ENCODE data around the gene TNS3. TPM values are rescaled to one million over a fixed set of nuclear protein-coding genes. Genes with fewer than 3 reads are reported as not detected.

Gene TNS3
- total RNA-seq, 1 experiment from 2014 or later: 143 TPM

DNA sequence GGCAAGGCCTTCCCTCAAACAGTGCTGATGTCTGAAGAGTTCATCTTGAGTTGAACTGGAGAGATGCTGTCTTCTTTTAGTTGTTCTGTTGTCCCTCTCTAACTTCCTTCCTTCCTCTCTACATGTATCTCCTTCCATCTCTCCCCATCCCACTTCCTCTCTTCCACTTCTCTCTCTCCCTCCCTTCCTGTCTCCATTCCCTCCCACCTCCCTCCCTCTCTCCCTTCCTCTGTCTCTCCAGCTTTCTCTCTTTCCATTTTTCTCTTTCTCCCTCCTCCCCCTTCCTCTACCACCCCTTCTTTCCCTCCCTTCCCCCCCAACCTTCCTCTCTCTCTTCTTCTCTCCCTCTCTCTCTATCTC is 40.7 kb upstream of the TNS3 start:
- Histone ChIP-seq H3K36me3 (ENCODE audit: low read depth) (no peaks in the 10 kb centered on the region), H3K9me2 (ENCODE audit: insufficient read depth) (no peaks in the 10 kb centered on the region), H2AFZ (no peak overlapping the region), H4K20me1 (ENCODE audit: insufficient read depth) (no peaks in the 10 kb centered on the region), H3K4me3 (no peak overlapping the region), H3K4me2 (no peak overlapping the region), H3K79me2 (ENCODE audit: low read depth) (no peaks in the 10 kb centered on the region), H3K27ac (no peak overlapping the region), H3K4me1 (replicated peaks; ENCODE audit: insufficient read depth) (peaks cover 10% of the 10 kb centered on the region), H3K27me3 (ENCODE audit: insufficient read depth, low read depth) (no peaks in the 10 kb centered on the region), H3F3A (ENCODE audit: insufficient read depth, low read depth) (peaks cover 8% of the 10 kb centered on the region; the same call in 1 of the 2 replicates), H3K9me3 (ENCODE audit: insufficient read depth, low read depth) (no peaks in the 10 kb centered on the region)
- ChIA-PET POLR2A (ENCODE audit: unreplicated experiment) (no interaction called here), CTCF (no interaction called here)
- DNase-seq: no peak
- TF ChIP-seq EZH2 (IDR thresholded peaks at IDR 0.05; ENCODE audit: low read depth): no peak
- TF ChIP-seq, protein P1, sequence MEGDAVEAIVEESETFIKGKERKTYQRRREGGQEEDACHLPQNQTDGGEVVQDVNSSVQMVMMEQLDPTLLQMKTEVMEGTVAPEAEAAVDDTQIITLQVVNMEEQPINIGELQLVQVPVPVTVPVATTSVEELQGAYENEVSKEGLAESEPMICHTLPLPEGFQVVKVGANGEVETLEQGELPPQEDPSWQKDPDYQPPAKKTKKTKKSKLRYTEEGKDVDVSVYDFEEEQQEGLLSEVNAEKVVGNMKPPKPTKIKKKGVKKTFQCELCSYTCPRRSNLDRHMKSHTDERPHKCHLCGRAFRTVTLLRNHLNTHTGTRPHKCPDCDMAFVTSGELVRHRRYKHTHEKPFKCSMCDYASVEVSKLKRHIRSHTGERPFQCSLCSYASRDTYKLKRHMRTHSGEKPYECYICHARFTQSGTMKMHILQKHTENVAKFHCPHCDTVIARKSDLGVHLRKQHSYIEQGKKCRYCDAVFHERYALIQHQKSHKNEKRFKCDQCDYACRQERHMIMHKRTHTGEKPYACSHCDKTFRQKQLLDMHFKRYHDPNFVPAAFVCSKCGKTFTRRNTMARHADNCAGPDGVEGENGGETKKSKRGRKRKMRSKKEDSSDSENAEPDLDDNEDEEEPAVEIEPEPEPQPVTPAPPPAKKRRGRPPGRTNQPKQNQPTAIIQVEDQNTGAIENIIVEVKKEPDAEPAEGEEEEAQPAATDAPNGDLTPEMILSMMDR (conservative IDR thresholded peaks at IDR 0.05): no peak
- intact Hi-C loops (cut with micrococcal nuclease; ENCODE audit: unreplicated experiment): no loop called here
- no TSS peak for BruUV-seq (replicated peaks)

DNA sequence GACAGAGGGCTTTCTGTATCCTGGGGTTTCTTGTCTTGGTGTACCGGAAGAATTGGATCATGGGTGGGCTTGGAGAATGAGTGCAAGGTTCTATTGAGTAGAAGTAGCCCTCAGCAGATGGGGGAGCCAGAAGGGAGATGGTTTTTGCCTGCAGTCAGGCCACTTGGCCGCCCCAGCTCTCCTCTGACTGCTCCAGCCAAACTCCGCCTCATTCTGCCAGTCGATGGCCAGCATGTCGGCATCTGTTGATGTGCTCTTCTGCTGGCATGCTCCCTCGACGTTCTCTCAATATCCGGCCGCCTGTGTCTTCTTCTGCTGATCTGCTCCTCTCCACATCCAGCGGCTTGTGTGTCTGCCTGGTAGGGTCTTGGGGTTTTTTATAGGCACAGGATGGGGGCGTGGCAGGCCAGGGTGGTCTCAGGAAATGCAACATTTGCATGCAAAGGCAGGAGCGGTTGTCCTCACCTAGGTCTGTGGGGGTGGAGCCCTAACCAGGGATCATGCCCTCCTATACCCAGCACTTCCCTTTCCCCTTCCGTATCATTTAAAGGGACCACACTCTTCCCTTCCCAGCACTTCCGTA is 40.2 kb upstream of the TNS3 start:
- Histone ChIP-seq H3K4me2 (no peak overlapping the region), H3K36me3 (ENCODE audit: low read depth) (no peaks in the 10 kb centered on the region), H3K79me2 (ENCODE audit: low read depth) (no peaks in the 10 kb centered on the region), H3K9me3 (ENCODE audit: insufficient read depth, low read depth) (no peaks in the 10 kb centered on the region), H3F3A (ENCODE audit: insufficient read depth, low read depth) (peaks cover 8% of the 10 kb centered on the region; the same call in 1 of the 2 replicates), H3K9me2 (ENCODE audit: insufficient read depth) (no peaks in the 10 kb centered on the region), H2AFZ (no peak overlapping the region), H4K20me1 (ENCODE audit: insufficient read depth) (no peaks in the 10 kb centered on the region), H3K4me1 (replicated peaks; ENCODE audit: insufficient read depth) (peaks cover 10% of the 10 kb centered on the region), H3K27me3 (ENCODE audit: insufficient read depth, low read depth) (no peaks in the 10 kb centered on the region), H3K4me3 (no peak overlapping the region), H3K27ac (no peak overlapping the region)
- ChIA-PET CTCF (no interaction called here), POLR2A (ENCODE audit: unreplicated experiment) (no interaction called here)
- BruUV-seq (replicated peaks): no TSS peak
- no peak for TF ChIP-seq EZH2 (IDR thresholded peaks at IDR 0.05; ENCODE audit: low read depth)
- TF ChIP-seq, protein P1 (conservative IDR thresholded peaks at IDR 0.05): no peak
- intact Hi-C loops (cut with micrococcal nuclease; ENCODE audit: unreplicated experiment): no loop called here
- no peak for DNase-seq

DNA sequence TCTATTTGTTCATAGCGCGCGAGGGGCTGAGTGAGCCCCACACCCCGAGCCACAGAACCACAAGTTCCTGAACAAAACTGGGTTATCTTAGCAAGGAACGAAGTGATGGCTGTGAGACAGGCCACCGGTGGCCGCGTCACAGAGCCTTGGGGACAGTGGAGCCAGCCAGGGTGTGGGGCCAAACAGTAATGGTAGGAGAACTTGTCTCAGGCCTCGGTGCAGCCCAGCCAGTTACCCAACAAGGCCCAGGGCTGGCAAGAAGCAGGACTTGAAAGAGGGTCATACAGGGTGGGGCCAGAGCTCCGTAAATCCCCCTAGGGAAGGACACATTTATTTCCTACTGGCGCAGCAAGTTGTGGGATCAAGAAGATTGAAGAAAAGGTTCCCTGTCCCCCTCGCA is 39.4 kb upstream of the TNS3 start:
- intact Hi-C loops (cut with micrococcal nuclease; ENCODE audit: unreplicated experiment): no loop called here
- Histone ChIP-seq H3K27ac (no peak overlapping the region), H3K9me3 (ENCODE audit: insufficient read depth, low read depth) (no peaks in the 10 kb centered on the region), H2AFZ (no peak overlapping the region), H3F3A (ENCODE audit: insufficient read depth, low read depth) (peaks cover 8% of the 10 kb centered on the region; the same call in 1 of the 2 replicates), H3K79me2 (ENCODE audit: low read depth) (no peaks in the 10 kb centered on the region), H3K4me3 (no peak overlapping the region), H3K36me3 (ENCODE audit: low read depth) (no peaks in the 10 kb centered on the region), H3K4me2 (no peak overlapping the region), H4K20me1 (ENCODE audit: insufficient read depth) (no peaks in the 10 kb centered on the region), H3K9me2 (ENCODE audit: insufficient read depth) (no peaks in the 10 kb centered on the region), H3K27me3 (ENCODE audit: insufficient read depth, low read depth) (no peaks in the 10 kb centered on the region), H3K4me1 (replicated peaks; ENCODE audit: insufficient read depth) (peaks cover 10% of the 10 kb centered on the region)
- CTCF ChIA-PET: no interaction called here
- BruUV-seq (replicated peaks): no TSS peak
- TF ChIP-seq EZH2 (IDR thresholded peaks at IDR 0.05; ENCODE audit: low read depth): no peak
- TF ChIP-seq, protein P1 (conservative IDR thresholded peaks at IDR 0.05): no peak
- DNase-seq: peak in 1 of 2 experiments; percentile 24
- POLR2A ChIA-PET (ENCODE audit: unreplicated experiment): no interaction called here
